COLO829 (cell line): ENCODE data around the gene MED13L.
"Not testable (repeated sequence)": the region's sequence is repeated elsewhere in the genome, so short reads cannot be mapped to it uniquely, and the experiment has no call there.

Experiments used
- DNase-seq: peaks from one replicate; pipeline ENCODE4 v3.0.0; 2012; ENCODE audit warnings: low spot score

MED13L gene

DNA sequence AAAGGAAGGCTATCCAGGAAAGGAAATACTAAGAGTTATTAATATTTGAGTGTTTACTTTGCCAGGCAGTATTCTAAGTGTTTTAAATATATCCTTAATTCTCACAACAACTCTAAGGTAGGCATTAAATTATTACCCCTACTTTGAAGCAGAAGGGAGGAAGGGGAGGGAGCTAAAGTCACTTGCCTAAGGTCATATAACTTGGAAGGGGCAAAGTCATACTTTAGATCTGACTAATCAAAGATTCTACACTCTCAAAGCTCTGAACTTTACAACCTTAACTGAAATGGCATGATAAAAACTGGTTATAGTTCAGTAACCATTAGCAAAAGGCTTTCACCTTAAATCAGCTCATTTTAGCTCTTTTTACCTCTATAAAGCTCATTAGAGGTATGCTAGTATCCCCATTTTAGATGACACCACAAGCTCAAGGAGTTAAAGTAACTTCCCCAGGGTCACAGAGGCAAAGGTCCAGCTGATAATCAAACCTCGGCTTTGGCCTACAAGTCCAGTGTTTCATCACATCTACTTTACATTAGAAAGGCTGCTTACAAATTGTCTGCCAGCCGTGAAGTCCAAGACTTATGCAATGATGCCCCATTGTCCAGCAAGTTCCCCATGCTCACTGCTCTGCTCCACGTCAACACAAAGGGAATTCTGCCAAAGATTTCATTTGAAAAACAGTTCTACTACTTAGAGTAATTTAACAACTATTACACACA, 223.9 kb downstream of the MED13L start:
- DNase-seq: no peak

DNA sequence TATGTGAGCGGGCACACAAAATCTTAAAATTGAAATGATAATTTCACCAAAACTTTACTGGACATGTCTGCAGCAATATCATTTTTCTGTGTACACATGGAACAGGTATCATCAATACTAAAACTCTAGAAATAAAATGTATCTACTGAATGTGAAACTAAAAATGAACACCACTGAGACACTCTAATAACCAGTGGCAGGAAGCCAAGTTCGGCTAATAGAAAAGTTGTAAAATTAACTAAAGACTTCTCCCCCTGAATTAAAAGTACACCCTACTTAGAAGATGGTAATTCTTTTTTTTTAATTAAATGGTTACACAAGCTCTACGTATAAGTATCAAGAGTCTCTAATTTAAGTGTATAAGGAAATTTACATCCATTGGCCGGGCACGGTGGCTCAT, 227.2 kb downstream of the MED13L start:
- DNase-seq: no peak

DNA sequence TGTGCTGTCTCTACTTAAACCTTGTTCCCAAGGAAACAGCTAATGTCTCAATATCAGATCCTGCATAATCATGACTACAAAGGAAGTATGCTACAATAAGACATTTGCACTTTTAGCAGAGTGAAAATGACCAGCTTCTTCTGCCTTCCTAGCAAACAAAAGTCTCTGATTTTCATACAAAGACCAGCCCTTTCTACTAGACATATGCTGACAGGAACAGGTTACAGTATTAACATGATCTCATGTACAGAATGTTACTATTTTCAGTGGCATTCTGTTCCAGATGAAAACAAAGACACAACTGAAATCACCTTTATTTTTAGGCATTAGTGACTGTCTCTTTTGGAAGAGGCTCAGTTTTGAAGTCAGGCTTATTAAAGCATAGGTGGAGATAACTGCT, 228.6 kb downstream of the MED13L start:
- DNase-seq: no peak

DNA sequence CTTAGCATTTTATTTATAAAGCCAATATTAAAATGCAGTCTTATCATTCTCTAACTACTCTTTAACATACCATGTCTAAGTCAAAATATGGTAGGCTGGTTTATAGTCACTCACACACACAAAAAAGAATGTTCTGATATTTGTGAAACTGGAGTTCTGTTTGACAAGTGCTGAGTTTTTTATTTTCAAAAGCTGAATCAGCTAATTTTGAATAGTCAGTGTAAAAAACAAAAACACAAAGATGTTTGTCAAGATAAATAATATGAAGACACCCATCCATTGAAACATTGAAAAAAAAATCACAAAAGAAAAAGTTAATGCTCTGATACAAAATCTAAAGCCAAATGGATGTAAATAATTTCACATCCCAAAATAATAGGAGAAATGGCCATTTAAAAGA, 231.5 kb downstream of the MED13L start:
- DNase-seq: no peak

DNA sequence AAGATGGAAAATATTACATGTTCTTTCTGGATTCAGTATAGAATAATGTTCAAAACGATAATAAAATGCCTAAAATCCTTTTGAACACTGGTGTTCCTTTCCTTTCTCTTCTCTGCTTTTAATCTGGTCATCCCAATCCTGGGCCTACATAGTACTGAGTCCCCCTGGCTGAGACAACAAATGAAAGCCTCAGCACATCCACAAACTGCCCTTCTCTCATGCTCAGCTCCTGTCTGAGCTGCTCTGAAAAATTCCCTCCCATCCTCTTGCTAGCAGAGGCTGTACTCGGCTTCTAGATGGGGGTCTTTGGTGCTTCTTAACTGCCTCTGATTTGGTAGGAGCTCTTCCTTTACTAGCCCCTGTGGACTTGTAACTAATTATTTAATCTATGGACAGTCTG, 232.3 kb downstream of the MED13L start:
- no peak for DNase-seq

DNA sequence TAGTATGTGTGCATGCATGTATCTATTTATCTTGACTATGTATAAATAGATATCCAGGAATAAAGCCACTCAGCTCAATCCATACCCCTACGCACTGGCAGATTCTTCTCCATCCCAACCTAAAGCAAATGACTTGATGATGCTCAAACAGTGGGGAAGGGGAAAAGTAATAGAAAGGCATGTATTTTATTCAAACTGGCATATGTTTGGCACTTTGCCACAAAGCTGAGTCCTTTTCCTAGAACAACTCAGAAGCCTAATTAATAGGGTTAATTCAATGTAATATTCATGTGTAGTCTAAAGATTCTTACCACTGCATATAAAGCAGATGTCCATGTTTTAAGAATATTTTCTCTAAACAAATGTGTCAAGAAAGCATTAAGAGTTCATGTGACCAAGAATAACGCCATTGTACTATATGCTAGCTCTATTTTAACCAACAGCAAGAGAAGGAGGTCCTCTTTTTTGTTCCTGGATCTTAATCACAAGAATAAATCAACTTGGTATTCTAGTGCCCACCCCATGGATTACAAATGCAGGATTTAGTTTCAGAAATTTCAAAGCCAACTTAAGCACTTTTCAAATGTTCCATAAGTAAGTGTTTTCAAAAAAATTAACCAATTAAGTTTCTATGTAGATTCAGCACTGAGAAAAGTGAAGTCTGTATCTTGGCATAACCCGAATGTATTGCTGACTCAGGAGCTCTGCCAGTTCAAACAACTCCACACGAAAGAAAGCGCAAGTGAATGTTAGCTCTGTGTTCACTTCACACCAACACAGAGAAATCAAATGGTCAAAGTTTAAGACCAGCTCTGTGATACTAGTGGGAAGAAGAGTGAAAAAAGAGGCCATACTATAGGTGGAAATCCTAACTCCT, 233.6 kb downstream of the MED13L start:
- no peak for DNase-seq

DNA sequence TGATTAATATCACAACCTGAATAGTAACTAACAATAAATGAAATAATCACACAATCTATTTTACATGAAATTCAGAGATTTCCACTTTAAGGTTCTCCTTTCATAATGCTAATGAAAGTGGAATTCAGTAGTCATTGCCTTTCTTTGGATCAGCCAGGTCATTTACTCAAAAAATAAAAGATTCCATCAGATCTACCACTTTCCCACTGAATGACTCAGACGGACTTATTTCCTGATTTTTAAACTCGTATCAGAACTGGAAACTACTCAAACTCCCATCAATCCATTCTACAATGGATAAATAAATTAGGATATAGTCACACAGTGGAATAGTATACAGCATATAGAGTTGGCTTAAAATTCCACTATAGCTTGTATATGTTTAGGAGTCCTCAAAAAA, 237.1 kb downstream of the MED13L start:
- DNase-seq: no peak

DNA sequence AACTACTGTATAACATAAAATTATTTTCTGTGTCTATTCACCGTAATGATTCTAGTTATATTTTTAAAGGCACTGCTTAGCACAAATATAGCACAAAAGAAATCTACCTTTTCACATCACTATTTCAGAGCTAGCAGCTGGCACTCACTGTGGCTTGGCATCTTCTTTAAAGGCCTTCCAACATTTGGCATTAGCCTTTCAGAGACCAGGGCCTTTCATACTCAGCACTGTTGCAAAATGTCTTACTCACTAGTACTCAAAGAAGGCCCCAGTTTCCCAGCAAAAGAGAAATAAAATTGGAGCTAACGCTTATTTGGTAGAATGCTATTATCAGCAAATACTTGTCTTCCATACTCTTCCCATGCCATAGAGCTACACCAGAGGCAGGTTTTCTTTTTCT, 238.4 kb downstream of the MED13L start:
- no peak for DNase-seq

DNA sequence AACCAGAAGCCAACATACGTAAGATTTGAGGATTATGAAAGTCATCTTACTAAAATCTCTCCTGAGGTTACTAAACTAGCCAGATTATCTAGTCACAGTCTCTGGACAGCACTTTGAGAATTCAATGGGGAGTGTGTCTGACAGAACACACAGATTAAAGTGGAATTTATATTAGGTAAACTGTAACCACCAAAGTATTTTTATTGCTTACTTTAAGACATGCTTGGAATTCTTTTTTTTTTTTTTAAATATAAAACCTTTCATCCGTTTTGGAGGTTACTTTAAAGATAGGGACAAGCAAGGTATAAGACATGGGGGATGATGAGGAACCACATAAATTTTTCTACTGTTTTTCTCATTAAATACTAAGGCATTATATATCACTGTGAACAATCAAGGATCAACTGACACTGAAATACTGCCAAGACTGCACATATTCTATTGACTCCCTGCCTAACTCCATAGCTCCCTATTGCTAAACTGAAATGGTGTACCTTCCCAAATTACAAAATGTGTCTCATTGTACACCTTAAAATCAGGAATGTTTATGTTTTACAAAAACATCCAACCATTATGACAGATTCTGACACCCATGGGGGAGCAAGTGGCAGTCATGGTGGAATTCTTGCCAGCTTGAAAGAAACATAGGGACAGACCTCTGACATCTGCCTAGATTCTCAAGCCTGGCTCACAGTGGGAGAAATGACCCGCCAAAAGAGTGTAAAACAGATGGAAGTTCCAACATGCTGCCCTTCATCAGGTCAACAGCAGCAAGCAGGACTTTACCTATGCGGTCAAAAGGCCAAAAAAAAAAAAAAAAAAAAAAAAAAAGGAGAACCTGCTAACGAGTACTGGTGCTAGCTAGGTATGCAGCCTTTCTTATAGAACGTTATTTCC, 239.3 kb downstream of the MED13L start:
- no peak for DNase-seq

DNA sequence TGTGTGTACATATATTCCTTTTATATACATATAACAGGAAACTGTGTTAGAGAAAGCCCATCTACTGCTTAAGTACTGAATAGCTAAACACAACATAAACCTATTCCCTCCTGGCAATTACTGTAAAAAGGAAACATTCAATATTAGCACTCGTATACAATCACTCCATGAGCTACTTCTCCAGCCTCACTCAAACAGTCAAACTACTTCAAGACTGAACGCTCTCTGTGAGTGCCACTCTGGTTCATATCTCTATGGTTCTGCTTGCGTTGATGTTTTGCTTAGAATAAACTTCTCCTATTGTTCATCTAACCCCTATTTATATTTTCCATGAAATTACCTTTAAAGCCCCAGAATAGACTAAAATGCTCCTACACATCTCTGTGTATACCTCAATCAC, 243.7 kb downstream of the MED13L start:
- DNase-seq: no peak

DNA sequence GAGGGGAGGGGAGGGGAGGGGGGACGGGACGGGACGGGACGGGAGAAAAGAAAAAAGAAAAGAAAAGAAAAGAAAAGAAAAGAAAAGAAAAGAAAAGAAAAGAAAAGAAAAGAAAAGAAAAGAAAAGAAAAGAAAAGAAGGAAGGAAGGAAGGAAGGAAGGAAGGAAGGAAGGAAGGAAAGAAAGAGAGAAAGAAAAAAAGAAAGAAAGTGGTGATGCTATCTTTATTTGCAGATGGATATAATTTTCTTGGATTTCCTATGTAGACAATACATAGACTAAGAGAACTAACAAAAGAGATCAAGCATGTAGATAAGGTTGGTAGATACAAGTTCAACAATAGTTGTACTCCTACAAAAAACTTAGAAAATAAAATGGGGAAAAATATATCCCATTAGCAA, 245.9 kb downstream of the MED13L start:
- not testable (repeated sequence) for DNase-seq

DNA sequence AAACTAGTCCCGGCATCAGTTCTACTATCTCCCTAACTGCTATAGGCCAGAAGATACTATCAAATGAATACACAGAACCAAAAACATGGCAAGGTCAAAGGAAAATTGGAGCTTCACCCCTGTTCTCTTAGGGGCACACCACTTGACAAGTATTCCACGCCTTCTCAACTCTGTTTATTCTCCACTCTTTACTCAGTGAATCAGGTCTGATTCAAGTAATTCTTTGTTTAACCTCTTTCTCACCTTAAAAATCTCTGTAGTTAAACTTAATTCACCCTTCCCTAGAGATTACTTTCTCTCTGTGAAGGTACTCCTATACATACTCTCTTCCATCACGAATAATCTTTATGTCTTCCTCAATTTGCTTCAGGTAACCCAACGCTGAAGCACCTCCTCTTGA, 248.9 kb downstream of the MED13L start:
- no peak for DNase-seq

DNA sequence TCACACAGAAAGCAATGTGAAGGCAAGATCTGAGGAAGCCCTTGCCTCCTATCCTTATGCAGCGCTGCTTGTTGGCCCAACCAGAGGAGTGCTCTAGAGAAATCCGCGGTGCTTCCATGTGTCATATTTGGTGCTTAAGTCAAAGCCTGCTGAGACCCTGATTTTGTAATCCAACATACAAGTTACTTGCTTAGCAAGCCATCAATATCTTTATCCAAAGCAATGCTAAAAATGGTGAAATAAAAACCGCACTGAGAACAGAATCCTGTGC, 250.0 kb downstream of the MED13L start:
- DNase-seq: no peak

DNA sequence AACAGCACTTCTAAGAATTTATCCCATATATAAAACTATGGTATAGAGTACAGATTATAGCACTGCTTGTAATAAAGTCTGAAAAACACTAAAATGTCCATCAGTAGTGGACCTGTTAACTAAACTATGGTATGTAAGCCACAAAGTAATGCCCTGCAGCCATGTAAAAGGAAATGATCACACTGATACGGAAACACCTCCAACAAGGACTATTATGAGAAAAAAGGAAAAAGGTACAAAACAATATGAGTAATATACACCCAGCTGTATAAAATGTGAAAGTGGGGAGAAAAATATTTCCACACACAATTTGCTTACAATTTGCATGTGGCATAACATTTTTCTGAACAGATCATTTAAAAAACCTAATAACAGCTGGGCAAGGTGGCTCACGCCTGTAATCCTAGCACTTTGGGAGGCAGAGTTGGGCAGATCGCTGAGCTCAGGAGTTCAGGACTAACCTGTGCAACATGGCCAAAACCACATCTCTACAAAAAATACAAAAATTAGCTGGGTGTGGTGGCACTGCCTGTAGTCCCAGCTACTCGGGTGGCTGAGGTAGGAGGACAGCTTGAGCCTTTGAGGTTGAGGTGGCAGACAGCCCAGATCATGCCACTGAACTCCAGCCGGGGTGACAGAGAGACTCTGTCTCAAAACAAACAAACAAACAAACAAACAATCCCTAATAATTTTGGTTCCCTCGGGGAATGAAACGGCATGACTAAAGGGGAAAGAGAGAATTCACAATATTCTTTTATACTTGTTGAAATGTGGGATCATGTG, 250.5 kb downstream of the MED13L start:
- no peak for DNase-seq

DNA sequence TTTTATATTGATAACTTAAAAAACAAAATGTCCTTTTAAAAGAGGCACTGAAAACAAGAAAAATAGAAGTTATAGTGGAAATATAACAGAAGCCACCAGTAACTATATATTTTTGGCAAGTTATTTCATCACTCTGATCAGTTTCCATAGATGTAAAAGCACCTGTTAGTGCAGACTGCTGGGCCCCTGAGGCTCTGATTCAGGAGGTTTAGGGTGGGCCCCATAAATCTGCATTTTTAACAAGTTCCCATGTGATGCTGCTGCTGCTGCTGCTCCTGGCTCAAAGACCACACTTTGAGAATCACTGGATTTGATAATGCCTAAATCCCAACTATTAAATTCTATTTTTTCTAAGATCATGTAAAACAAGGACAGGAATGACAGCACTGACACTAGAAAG, 251.1 kb downstream of the MED13L start:
- no peak for DNase-seq

DNA sequence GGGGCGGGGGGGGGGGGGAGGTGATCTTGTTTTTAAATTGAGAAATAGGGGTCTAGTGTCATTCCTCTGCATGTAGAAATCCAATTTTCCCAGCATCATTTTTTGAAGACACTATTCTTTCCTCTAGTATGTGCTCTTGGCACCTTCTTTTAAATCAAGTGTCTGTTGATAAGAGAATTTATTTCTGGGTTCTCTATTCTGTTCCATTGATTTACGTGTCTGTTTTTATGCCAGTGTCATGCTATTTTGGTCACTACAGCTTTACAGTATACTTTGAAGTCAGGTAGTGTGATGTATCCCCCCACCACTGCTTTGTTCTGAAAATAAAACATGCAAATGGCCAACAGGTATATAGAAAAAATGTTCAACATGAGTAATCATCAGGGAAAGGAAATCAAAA, 252.7 kb downstream of the MED13L start:
- no peak for DNase-seq

DNA sequence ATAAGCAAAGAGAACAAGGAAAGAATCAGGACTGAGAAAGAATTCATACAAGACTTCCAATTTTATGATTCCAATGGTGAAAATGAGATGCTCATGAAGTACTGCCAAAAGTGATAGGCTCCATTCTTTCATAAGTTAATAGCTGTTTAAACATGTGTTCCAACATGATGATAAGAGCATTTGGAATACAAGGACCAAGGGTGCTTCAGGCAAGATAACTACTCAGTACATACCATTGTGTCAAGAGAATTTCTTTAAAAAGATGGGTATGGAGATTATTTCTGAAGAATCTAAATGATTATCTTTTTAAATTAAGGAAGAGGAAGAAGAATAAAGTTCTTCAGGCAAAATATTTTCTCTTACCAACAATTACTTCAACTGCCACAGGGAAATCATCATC, 258.1 kb downstream of the MED13L start:
- no peak for DNase-seq

DNA sequence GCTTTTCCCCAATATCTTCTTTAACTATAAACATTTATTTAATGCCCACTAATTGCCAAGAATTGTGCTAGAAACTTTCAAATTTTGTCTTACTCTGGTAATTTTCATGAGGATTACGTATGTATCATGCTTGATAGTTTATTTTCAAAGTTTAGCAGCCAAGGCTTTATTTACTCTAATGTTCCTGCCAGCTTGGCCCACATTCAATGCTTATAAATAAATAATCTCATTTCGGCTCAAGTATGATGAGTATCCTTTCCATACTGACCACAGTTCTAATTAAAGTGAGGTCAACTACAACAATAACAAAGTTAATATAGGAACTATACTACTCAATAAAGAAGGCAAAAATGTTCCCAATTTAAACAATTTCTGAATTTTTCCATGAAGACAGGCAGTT, 259.2 kb downstream of the MED13L start:
- no peak for DNase-seq

DNA sequence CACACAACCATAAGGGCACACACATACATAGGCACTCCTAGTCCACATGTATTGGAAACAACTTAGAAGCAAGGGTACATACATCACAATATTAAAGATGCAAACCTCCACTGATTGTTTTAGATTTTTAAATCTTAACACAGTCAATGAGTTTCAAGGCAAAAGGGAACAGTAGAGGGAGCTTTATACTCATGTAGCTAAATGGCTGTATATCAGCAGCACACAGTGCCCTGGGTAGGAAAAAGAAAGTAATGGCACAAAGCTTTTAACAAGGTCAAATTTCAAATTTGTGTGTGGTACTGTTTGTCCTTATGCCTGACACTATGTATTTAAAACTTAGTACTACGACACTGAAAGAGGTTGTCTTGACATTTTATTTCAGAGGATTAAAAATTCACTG, 262.0 kb downstream of the MED13L start:
- peak; percentile 28 for DNase-seq

DNA sequence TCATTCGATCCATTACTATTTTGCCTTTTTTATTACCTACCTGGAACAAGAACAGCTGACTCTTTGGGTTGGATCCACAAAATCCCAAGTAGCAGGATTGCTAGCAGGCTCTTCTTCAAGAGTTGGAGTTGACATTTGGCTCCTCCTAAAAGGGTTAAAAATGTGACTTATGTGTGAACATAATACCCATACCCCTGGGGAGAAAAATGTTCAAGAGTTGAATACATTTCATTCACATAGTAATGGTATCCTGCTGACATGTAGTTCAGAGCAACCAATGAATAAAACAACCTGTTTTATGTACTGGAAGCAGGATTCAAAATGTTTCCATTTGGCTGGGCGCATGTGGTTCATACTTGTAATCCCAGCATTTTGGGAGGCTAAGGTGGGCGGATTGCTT, 264.7 kb downstream of the MED13L start:
- DNase-seq: no peak

DNA sequence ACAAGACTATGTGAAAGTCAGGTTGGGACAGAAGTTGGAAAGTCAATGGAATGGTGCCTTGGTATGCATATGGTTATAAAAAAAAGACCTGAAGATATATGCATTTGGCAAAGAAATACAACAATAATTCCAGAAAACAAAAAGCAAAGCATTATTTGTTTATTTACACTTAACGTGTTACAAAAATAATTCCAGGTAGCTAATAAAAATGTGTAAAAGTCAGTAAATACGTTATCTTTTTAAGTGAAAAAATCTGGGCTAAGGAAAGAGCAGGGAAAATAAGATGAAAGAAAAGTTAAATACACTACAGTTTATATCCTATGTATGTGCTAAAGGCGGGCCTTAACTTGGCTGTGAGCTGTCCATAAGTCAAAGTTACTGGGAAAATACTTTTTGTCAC, 266.3 kb downstream of the MED13L start:
- no peak for DNase-seq

DNA sequence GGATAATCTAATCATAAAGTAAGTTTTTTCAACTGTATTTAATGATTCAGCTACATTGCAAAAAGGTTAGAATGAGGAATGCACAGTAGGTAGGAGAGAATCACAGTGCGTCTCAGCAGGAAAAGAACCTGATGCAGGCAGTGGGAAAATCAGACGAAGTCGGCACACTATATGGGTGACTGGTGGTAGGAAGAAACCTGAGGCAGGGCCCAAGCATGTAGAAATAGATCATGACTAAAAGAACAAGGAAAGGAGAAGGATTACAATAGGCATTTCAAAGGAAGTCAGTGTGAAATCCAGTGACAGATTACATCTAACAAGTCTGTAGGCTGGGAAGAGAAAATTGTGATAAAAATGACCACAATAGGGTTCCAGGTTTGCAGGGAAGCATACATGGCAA, 267.0 kb downstream of the MED13L start:
- DNase-seq: no peak
